GM21737 (cell line): Measurements from ENCODE around the gene RUVBL1.

Source experiments
- ATAC-seq: cut with Tn5 transposase; IDR thresholded peaks from one replicate; pipeline ENCODE4 v1.9.1; 2021; ENCODE audit warnings: mild to moderate bottlenecking, moderate library complexity; ENCODE audit not compliant: unreplicated experiment

RUVBL1 gene

GRCh38 chr3:128070898-128071591, 52.6 kb downstream of the RUVBL1 start:
- no peak for ATAC-seq

- ATAC-seq, result no peak
Observed at GRCh38 chr3:128069271-128069670, 54.3 kb downstream of the RUVBL1 start.

- no peak for ATAC-seq
Observed at GRCh38 chr3:128068156-128068620, 55.4 kb downstream of the RUVBL1 start.

- ATAC-seq, result no peak
Observed at GRCh38 chr3:128067489-128067888, 56.1 kb downstream of the RUVBL1 start.

GRCh38 chr3:128066676-128067075, 56.9 kb downstream of the RUVBL1 start:
- ATAC-seq, result no peak

GRCh38 chr3:128066114-128066513, 57.5 kb downstream of the RUVBL1 start:
- ATAC-seq, result no peak

- ATAC-seq, result no peak
Observed at GRCh38 chr3:128064962-128065361, 58.6 kb downstream of the RUVBL1 start.

- ATAC-seq, result no peak
Observed at GRCh38 chr3:128063865-128064264, 59.7 kb downstream of the RUVBL1 start.

- no peak for ATAC-seq
Observed at GRCh38 chr3:128062033-128062745, 61.4 kb downstream of the RUVBL1 start.

GRCh38 chr3:128060473-128061381, 62.9 kb downstream of the RUVBL1 start:
- no peak for ATAC-seq

GRCh38 chr3:128056258-128056657, 67.4 kb downstream of the RUVBL1 start:
- ATAC-seq, result no peak

- ATAC-seq, result no peak
Observed at GRCh38 chr3:128054367-128054766, 69.2 kb downstream of the RUVBL1 start.

GRCh38 chr3:128053614-128054013, 70.0 kb downstream of the RUVBL1 start:
- ATAC-seq, result no peak

- no peak for ATAC-seq
Observed at GRCh38 chr3:128052595-128053351, 70.8 kb downstream of the RUVBL1 start.

- ATAC-seq, result peak; percentile 94
Observed at GRCh38 chr3:128051837-128052594, 71.6 kb downstream of the RUVBL1 start, which contains the start of gene SEC61A1. Gene SEC61A1 (plus strand): TSS chr3:128052437. CDS start chr3:128052553, 116 bp downstream.

GRCh38 chr3:128051459-128051836, 72.2 kb downstream of the RUVBL1 start:
- ATAC-seq, result no peak

- ATAC-seq, result no peak
Observed at GRCh38 chr3:128050597-128050996, 73.0 kb downstream of the RUVBL1 start.

- ATAC-seq, result no peak
Observed at GRCh38 chr3:128041344-128041743, 82.3 kb downstream of the RUVBL1 start.

GRCh38 chr3:128040660-128041059, 83.0 kb downstream of the RUVBL1 start:
- no peak for ATAC-seq

- no peak for ATAC-seq
Observed at GRCh38 chr3:128040041-128040440, 83.6 kb downstream of the RUVBL1 start.
